ENCODE results near the gene FOXP1. TPM values are rescaled to one million over a fixed set of nuclear protein-coding genes. Genes with fewer than 3 reads are reported as not detected.

The FOXP1 gene
- total RNA-seq, 1 donor, result 123 TPM

DNA sequence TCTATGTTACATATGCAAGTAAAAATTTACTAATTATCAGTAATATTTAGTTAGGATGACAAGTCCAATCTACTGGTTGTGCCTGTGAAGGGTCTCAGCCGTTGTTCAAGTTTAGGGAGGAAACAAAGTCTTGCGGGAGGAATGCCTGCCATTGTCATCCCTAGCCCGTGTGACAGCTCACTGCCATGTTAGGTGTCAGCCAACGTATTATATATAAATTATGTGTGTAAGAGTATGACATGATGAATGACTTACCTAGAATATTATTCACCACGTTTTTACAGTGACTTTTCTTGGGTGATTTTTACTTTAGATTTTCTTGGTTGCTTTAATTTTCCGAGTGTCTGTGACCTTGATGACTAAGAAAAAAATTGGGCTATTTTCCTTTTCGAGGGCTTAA lies 656.7 kb downstream of the FOXP1 start:
- no peak for DNase-seq (ENCODE audit: low read depth in 2 of 3, low spot score in 2 of 3)

DNA sequence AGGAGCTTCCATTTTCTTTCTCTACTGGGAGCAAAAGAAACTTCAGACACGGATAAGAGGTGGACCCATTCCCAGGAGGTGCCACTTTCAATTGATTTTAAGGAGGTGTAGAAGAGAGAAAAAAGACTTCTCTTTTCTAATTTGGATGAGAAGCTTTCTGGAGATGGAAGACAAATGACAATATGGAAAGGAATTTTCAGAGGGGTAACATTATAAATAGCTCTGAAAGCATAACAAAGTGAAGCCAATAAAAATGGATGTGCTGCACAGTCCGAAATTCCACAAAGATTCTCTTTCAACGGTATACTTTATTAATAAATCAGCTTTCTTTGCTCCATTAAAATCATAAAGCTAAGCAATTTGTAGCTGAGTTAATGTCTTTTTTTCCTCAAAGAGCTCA lies 663.9 kb downstream of the FOXP1 start:
- no peak for DNase-seq (ENCODE audit: low read depth in 2 of 3, low spot score in 2 of 3)

DNA sequence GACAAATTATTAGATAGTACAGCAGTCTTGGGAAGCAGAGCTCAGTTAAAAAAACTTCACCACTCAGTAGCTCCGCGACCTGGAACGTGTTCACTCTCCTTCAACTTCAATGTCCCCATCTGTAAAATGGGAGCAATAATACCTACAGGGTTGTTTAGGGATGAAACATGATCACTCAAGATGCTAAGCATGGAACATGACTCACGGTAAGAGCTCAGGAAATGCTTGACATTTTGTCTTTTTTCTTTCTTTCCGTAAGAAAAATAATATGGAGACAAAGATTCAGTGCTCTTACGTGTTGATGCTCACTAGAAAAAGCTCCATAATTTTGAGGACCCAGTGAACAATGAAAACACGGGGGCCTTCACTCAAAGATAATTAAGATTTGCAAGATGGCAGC lies 664.4 kb downstream of the FOXP1 start:
- no peak for DNase-seq (ENCODE audit: low read depth in 2 of 3, low spot score in 2 of 3)

DNA sequence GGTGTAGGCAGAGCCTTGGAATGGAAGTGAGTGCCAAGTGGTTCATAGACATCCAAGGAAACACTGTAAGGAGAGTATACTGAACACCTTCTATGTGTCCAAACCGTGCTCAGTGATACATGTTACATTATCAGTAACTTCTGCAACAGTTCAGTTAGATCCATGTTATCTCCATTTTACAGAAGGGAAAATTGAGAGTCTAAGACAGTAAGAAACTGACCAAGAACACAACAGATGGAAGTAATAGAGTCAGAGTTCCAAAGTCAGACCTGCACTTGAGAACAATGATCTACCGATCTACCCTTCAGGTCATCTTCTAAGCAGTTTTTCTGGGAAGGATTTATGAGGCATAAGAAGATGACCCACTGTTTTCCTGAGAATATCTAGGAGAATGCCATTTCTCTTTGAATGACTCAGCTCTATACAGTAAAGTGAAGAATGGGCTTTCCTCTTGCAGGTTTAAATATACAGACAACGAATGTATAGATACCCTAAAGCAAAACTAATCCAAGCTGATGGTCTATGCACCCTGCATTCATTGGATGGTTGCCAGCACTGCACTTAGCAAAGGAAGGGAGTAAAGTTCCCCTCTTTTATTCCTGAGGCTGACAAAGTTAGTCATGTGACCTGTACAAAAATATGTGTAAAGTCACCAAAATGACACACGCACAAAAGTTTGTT lies 667.0 kb downstream of the FOXP1 start:
- peak in 2 of 3 donors; percentile 4 to 7 for DNase-seq (ENCODE audit: low read depth in 2 of 3, low spot score in 2 of 3)

DNA sequence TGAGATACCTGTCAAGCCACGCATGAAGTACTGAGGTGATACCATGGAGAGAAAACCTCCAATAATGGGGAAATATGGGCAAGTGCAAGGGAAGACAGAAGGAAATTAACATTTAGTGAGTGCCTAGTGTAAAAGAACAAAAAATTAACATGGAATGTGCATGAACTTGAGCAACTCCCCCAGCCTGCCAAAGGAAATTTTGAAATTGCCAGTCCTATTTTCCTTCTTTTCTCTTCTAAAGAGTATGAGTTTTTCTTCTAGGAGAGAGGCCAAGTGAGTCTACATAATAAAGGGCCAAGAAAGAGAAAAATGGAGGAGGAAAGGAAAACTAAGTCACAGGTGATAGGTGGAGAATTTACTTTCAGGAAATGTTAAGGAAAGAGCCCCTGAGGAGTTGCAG lies 668.7 kb downstream of the FOXP1 start:
- no peak for DNase-seq (ENCODE audit: low read depth in 2 of 3, low spot score in 2 of 3)

DNA sequence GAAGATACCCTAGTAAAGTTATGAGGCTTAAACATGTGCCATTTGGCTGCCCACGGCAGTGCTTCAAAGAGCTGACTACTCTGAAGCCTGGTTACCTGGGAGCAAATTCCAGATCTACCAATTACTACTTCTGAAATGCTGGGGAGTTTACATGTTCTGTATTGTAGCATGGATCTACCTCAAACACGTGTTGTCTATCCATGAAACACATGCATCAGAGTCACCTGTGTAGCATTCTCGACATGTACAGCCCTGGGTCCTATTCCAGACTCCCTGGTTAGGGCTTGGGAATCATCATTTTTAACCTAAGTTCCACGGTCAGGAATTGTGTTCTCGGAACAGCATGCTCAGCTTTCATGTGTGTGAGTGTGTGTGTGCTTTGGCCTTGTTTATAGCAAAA lies 671.8 kb downstream of the FOXP1 start:
- no peak for DNase-seq (ENCODE audit: low read depth in 2 of 3, low spot score in 2 of 3)

DNA sequence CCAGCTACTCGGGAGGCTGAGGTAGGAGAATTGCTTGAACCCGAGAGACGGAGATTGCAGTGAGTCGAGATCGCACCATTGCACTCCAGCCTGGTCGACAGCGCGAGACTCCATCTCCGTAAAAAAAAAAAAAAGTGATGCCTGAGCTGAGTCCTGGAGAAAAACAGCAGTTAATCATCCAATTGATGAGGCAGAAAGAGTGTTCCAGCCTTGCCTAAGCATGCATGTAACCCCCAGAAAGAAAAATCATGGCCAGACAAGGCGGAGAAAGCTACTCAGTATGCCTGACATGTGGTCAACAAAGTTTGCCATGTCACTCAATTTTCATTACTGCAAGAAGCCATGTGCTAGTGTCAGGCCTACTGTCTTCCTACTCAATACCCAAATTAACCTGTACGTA lies 678.0 kb downstream of the FOXP1 start:
- no peak for DNase-seq (ENCODE audit: low read depth in 2 of 3, low spot score in 2 of 3)

Small RNAs within 50 kb of the gene (small RNA-seq; reads per million reads assigned to genes)
- gene MIR1284, result 1.5 reads per million, percentile 54 among the genes with 10 or more reads in this experiment

Other genes with a start within 250 kb of the FOXP1 start
- gene EIF4E3, start 141.7 kb upstream of the FOXP1 start, total RNA-seq, result 8.6 TPM
- 15.3 TPM for gene GPR27, start 170.1 kb upstream of the FOXP1 start, total RNA-seq
- 7.5 TPM for gene PROK2, start 201.4 kb upstream of the FOXP1 start, total RNA-seq

All from hematopoietic multipotent progenitor cell (in vitro differentiated cells).